HG02642 (cell line): ENCODE data around the gene NFE2L3.
A peak's percentile ranks its signal among the peaks of the same experiment; 100 is the strongest.
"Not testable (repeated sequence)": the region's sequence is repeated elsewhere in the genome, so short reads cannot be mapped to it uniquely, and the experiment has no call there.

Experiments
- ATAC-seq: cut with Tn5 transposase; IDR thresholded peaks from one replicate; pipeline ENCODE4 v1.9.1; 2021; ENCODE audit warnings: mild to moderate bottlenecking; ENCODE audit not compliant: unreplicated experiment, poor library complexity

NFE2L3 gene

DNA sequence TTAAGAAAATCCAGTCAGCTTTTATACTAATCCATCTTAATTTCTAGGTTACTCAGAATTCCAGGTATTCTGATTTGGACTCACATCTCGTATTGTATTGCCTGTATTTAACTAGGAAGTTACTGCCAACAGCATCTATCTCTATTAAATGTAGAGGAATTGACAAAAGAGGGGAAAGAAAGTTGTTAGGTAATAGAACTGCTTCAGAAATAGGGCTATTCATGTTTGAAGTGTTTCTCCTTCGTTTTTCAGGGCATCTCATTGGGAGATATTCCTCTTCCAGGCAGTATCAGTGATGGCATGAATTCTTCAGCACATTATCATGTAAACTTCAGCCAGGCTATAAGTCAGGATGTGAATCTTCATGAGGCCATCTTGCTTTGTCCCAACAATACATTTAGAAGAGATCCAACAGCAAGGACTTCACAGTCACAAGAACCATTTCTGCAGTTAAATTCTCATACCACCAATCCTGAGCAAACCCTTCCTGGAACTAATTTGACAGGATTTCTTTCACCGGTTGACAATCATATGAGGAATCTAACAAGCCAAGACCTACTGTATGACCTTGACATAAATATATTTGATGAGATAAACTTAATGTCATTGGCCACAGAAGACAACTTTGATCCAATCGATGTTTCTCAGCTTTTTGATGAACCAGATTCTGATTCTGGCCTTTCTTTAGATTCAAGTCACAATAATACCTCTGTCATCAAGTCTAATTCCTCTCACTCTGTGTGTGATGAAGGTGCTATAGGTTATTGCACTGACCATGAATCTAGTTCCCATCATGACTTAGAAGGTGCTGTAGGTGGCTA is 32.5 kb downstream of the NFE2L3 start:
- not testable (repeated sequence) for ATAC-seq

DNA sequence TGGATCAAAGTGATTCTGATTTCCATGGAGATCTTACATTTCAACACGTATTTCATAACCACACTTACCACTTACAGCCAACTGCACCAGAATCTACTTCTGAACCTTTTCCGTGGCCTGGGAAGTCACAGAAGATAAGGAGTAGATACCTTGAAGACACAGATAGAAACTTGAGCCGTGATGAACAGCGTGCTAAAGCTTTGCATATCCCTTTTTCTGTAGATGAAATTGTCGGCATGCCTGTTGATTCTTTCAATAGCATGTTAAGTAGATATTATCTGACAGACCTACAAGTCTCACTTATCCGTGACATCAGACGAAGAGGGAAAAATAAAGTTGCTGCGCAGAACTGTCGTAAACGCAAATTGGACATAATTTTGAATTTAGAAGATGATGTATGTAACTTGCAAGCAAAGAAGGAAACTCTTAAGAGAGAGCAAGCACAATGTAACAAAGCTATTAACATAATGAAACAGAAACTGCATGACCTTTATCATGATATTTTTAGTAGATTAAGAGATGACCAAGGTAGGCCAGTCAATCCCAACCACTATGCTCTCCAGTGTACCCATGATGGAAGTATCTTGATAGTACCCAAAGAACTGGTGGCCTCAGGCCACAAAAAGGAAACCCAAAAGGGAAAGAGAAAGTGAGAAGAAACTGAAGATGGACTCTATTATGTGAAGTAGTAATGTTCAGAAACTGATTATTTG is 33.3 kb downstream of the NFE2L3 start:
- peak; percentile 49 for ATAC-seq

DNA sequence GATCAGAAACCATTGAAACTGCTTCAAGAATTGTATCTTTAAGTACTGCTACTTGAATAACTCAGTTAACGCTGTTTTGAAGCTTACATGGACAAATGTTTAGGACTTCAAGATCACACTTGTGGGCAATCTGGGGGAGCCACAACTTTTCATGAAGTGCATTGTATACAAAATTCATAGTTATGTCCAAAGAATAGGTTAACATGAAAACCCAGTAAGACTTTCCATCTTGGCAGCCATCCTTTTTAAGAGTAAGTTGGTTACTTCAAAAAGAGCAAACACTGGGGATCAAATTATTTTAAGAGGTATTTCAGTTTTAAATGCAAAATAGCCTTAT is 33.8 kb downstream of the NFE2L3 start:
- ATAC-seq = no peak

DNA sequence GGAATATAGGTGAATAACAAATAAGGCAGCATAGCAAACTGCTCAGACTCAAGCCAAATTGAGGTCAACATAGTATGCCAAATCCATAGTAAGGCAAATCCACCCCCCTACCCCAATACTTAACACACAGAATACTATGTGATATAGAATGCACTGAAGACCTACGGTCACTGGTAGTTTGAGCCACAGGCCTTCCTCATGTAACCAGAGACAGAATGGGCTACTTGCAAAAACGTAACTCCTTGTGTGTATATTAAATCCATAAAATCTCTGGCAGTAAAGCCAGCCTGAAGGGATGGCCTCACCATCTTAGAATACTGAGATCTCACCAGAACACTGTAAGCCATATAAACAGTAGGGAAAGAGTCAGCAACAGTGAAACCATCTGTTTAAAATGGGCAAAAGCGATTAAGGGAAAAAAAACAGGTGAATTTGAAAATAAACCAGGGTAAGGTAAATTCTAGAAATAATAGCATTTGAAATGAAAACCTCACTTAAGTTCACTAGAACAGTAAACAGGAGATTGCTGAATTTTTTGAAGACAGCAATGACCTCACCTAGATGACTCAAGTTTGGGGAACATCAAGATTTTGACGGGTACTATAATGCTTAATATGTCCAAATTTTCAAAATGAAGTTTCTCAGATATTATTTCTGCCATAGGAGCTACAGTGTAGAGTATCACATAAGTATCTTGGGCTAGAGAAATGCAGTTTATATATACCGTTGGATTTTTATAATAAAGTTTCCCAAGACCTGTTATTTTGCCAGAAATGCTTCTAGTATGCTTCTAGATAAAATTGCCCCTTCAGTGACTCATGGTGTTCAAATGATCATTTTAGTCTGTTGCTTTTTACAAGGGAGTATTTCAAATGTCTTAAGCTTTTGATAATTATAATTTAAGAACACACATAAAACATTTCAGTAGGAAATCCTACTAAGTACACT is 34.6 kb downstream of the NFE2L3 start:
- no peak for ATAC-seq

DNA sequence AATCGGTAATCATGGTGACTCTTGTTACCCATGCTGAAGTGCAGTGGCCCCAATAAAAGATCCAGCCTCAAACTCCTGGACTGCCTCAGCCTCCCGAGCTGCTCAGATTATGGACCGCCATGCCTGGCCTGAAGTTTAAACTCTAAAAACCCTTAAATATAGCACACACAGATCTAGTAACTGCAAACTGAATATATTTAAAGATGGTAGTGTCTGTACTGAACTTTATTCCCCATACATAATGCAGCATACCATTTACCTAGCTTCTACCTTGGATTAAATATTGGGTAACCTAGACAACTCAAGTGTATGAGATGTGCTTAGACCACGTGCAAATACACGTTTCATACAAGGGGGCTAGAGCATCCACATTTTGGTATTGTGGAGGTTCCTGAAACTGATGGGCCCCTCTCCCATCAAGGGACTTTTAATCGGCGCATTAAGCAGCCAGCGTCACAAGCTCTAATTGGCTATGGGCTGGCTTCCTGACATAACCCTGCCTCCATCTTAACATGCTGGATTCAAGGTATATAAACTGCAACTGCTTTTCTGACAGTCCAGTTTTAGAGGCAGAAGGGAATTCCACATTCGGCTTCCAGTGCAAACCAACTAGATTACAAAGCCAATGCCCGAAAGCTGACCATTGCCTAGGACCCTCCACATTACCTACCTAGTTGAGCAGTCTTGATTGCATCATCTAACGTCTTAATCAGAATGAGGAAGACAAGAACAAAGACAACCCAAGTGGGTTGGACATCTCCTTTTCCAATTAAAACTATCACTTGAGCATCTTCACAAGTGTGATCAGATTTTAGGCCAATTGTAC is 35.6 kb downstream of the NFE2L3 start:
- no peak for ATAC-seq

DNA sequence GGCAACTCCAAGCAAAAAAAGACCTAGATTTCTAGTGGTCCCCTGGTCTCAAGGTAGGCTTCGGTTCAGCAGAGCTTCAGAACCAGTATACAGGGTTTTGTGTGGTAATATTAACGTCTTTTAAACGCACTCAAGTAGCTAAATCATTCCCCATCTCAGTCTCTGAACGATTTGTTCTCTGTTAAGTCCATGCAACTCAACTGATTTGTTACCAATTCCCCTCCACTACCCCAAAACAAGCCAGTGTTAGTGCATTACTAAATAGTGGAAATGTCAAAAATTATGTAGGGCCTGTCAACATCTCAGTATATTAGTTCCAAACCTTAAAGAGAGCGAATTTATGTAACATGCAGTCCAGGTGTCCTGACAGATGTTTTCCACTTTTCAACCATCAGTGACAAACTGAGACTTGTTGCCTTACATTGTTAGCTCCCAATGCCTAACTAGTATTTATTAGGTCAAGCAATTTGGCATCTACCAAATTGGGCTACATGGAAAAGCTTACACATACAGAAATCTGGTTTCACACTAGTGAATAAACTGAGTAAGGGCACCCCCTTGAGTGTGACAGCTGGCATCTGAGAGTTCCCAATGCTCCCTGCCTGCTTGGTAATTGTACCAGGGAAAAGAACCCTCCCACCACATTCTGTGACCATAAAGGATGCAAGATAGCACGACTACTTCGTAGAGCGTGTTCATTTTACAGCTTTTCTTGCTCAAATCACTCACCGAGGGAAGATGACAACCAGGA is 36.4 kb downstream of the NFE2L3 start:
- ATAC-seq = no peak

DNA sequence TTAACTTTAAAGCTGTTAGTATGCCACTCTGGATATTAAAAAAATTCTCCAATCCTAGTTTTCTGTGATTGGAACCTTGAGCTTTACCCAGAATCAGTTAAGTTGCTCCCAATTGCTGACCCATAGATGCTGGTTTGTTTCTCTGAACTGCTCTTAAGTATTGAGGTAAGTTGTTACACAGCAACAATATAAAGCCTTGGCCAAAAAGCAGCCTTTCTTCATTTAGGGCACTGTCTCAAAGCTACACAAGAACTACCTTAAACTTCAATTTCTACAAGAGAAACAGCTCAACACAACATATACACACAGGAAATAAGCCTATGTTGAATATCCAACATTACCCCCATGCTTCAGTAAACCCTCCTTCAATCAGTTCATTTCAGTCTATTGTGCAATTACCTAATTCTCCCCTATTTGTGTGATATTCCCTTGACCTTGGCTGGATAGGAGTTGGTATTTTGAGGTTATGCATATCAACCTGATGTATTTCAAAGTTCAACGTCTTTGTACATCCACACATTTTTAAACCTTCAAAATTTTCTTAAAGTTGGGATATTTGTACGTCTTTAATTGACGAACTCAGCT is 37.1 kb downstream of the NFE2L3 start:
- no peak for ATAC-seq

DNA sequence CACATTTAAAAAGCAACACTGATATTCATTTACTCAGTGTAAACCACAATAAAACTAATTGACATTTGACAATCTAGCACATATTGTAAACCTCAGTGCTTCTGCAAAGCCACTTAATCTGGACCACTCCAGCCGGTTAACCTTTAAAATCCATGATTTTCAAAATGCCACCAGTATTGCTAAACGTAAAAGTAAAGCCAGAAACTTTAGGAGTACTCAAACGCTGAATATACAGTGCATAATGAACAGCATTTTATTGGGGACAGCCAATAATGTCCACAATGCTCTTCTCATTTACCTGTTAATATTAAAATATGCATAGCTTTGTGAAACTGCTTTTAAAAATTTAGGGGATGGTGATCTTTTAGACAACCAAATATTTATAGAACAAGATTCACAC is 37.7 kb downstream of the NFE2L3 start:
- no peak for ATAC-seq

DNA sequence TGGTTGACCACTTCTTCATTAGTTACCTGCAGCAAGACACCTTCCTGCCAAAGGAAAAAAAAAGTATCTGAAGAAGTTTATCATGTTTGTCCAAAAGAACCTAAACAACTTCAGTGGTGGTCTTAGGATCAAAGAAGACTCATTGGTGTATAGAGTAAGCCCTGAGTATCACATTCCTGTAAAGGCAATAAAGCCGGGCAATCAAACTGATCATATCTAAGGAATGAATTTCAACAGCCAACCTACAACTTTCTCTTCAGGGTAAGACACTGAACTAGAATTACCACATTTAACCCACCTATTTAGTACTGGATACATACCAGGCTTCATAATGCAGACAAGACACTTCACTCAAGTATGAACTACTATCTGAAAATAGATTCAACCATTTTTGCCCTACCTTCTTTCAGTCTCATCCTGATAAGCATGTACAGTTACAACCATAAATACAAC is 38.4 kb downstream of the NFE2L3 start:
- no peak for ATAC-seq

DNA sequence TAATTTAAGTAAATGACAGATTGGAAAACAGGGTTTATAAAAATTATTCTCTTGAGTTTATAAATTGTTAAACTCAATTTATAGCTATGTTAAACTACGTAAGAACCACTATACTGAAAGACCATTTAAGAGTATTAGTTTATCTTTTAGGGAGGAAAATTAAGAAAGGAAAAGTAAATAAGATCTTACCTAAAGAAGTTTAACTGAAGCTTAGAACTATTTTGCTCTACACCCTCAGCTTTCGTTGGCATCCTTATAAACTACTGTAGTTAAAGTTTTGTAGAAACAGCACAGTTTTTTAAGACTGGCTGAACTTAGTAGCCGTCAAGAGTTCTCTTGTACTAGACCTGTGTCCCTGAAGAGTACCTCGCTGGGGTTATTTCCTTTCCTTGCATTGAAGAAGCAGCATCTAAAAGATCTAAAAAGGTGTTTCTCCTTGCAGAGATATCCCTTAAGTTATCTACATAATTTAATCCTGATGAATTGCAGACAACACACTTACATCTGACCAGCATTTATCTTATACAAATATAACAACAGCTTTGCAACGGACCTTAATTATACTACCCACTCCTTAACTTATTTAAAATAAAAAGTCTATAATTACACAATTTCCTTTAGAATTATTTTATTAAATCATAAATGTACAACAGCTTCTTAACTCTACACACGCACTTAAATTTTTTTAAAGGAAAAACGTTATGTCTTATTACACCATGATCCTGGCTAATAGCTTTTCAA is 39.4 kb downstream of the NFE2L3 start:
- ATAC-seq = no peak

DNA sequence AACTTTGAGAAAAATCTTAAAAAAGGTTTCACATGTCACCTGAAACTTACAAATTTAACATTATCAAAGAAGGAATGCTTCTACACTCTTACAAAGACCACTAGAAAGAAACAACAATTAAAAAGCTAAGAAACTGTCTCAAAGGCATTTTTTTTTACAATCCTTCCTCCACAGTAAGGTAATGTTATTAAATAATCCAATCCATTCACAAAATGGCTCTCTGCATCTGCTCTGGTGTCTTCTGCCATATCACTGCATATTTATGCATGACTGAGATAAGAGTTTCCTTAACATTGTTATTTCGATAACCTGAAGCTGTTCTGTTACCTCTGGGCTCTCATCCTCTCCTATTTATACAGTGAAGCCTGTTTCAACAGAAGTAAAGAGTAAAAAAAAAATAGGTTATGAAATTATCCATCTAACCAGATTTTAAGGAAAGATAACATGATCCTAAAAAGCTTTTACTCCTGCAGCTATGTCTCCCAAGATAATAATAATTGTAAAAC is 40.0 kb downstream of the NFE2L3 start:
- no peak for ATAC-seq

DNA sequence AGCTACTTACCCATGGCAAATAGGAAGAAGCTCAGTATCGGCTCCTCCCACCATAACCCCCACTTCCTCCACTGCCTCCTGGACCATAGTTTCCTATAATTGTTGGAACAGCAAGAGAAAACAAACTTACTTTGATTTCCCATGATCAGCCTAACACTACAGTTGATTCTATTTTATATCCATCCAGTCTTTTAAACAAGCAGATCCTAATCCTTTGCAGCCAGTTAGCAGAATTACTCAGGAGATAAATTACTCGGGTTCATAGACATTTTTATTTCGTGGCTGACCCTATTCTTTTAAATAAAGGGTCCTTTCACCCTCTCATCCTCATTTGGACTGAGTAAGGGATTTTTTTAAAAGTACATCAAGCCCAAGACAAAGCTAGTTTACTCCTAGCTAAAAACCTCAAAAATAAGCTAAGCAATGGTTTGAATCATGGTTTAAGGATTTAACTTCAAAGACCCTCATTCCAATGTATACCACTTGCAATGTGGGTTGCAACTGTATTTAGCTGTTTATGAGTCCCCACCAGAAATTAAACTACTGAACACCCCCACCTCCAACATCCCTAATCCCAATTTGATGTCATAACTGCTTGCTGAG is 40.6 kb downstream of the NFE2L3 start:
- no peak for ATAC-seq

DNA sequence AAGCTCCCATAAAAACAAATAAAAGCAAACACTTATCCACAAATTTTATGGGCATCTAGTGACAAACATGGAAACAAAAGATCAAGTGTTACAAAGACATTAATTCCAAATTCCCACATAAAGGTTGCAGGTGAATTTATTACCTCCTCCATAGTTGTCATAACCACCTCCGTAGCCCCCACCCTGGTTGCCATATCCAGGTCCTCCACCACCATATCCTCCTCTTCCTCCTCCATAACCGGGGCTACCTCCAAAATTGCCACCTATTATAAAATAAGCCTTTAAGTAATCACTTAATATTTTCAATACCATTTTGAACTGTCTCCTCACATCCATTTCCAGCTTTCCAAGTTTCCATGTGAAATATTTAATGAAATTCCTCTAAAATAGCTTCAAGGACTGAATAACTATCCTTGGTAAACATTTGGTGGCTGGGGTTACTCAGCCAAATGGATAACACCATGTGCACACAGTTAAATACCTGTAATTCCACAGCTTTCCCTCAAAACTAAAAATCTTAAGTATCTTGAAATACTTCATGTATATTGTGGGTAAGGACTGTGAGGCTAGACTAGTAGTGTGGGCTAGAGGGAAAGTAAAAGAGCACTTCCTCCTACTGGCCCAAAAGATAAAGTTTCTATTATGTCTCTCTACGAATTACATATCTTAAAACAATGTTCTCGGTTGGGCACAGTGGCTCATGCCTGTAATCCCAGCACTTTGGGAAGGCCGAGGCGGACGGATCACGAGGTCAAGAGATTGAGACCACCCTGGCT is 41.6 kb downstream of the NFE2L3 start:
- ATAC-seq = no peak

DNA sequence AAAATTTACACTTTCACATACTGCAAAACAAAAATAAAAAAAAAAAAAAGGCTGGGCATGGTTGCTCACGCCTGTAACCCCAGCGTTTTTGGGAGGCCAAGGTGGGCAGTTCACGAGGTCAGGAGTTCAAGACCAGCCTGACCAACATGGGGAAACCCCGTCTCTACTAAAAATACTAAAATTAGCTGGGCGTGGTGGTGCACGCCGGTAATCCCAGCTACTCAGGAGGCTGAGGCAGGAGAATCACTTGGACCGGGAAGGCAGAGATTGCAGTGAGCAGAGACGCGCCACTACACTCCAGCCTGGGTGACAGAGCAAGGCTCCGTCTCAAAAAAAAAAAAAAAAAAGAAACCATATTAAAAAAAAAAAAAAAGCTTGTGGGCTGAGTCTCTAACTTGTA is 42.8 kb downstream of the NFE2L3 start:
- not testable (repeated sequence) for ATAC-seq

DNA sequence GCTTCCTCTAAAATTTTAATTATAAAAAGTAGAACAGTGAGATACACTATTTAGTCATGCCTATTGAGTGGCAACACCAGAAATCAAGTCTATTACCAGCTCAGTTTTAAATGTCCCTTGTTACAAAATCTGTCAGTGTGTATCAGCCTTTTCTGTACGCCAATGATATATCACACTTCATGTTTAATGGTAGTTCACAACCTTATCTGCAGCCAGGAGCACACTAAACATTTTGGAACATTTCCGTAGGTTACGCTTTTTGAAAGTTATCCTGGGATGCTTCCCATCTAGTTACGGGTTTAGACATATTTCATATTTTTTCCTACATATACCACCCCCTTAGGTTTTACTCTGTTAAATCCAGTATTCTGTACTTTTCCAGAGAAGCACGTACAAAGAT is 43.2 kb downstream of the NFE2L3 start:
- ATAC-seq = no peak

DNA sequence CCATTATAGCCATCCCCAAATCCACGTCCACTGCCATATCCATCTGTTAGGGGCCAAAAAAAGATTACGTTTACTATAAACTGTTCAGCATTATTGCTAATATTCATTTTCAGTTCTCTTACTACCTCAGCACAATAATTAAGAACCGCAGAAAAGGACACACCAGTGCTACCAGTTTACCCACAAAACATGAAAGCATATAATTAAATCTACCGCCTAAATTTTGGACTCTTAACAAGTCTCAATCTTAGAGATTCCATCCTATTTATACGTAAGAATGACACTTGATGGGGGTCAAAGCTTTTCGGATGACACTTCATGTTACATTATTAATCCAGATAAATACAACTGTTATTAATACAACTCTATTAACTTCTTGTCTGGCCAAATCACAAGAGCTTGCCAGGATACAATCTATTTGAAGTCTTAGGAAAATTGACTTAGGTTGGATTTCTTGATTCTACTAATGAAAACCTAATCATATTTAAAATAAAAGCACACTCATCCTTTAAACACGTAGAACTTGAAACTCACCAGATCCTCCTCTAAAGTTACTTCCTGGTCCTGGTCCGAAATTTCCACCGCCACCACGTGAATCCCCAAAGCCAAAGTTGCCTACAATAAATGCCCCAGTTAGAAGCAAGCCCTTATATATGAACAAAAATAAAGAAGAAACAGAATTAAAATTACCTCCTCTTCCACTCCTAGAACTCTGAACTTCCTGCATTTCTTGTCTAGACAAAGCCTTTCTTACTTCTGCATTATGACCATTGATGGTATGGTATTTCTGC is 44.1 kb downstream of the NFE2L3 start:
- no peak for ATAC-seq
